BJ (cell line): ENCODE data around the gene MT3. TPM values are rescaled to one million over a fixed set of nuclear protein-coding genes. Genes with fewer than 3 reads are reported as not detected.
"Not testable (repeated sequence)": the region's sequence is repeated elsewhere in the genome, so short reads cannot be mapped to it uniquely, and the experiment has no call there.

ENCODE experiments used
- CTCF ChIA-PET: fragments of 350-600 bp; formaldehyde crosslinking; extraction: SDS; loops from one replicate; lab custom pipeline; 2021; ENCODE audit warnings: antibody characterized with exemption, inconsistent platforms; lab: Yijun Ruan, JAX
- POLR2A ChIA-PET: fragments of 300-600 bp; sonication (Branson Sonifier 250); formaldehyde crosslinking; extraction: SDS; loops from one replicate; lab custom pipeline; 2021; ENCODE audit warnings: antibody characterized with exemption; lab: Charles Lee
- DNase-seq: peaks from one replicate; pipeline ENCODE4 v3.0.0-alpha.2; 2011; ENCODE audit warnings: low read depth
- H3K27me3 ChIP-seq: 2 replicates; pipeline ENCODE4 v1.6.0; 2011; ENCODE audit warnings: low read length; ENCODE audit not compliant: control insufficient read depth, insufficient read depth
- H3K36me3 ChIP-seq: 2 replicates; pipeline ENCODE4 v1.5.1; 2011; ENCODE audit warnings: low read length; ENCODE audit not compliant: control insufficient read depth, insufficient read depth
- H3K4me3 ChIP-seq: 2 replicates; pipeline ENCODE4 v1.5.1; 2011; ENCODE audit warnings: low read depth, mild to moderate bottlenecking, control low read depth, low read length
- polyA plus RNA-seq: library from polyadenylated mRNA; depleted of rRNA; stranded (reverse); fragments of >200 nt; gene quantifications from 2 replicates; pipeline ENCODE4 v1.2.3, GENCODE V29; 2011
- TF ChIP-seq, protein P1 (sequence below): IDR thresholded peaks from 2 replicates; pipeline ENCODE4 v1.5.1; 2011; ENCODE audit warnings: low read depth, mild to moderate bottlenecking, control low read depth, inconsistent platforms, low read length, moderate library complexity; ENCODE audit not compliant: insufficient read depth

MT3 gene
- polyA plus RNA-seq, 1 experiment, result not detected

DNA sequence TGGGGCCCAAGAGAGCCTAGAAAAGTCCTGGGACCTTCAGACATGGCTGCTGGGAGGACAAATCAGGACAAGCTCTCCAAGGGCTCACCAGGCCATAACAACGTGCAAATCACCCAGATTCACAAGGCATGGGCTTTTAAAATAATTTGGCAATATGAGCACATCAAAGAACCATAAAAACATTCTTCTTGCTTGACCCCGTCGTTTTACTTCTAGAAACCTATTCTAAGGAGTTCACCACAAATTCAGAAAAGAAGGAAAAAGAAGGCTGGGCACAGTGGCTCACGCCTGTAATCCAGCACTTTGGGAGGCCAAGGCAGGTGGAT, 12.1 kb upstream of the MT3 start:
- TF ChIP-seq, protein P1, sequence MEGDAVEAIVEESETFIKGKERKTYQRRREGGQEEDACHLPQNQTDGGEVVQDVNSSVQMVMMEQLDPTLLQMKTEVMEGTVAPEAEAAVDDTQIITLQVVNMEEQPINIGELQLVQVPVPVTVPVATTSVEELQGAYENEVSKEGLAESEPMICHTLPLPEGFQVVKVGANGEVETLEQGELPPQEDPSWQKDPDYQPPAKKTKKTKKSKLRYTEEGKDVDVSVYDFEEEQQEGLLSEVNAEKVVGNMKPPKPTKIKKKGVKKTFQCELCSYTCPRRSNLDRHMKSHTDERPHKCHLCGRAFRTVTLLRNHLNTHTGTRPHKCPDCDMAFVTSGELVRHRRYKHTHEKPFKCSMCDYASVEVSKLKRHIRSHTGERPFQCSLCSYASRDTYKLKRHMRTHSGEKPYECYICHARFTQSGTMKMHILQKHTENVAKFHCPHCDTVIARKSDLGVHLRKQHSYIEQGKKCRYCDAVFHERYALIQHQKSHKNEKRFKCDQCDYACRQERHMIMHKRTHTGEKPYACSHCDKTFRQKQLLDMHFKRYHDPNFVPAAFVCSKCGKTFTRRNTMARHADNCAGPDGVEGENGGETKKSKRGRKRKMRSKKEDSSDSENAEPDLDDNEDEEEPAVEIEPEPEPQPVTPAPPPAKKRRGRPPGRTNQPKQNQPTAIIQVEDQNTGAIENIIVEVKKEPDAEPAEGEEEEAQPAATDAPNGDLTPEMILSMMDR, result no peak
- CTCF ChIA-PET, result interaction anchor here (0.6 to 3.6 kb wide), 25 partner anchors 10 to 274 kb away, joined by 3 to 53 read pairs (median 6); partner anchors contain the start of genes MT1M and MT4
- DNase-seq, result no peak
- Histone ChIP-seq H3K27me3 (peaks cover 2% of the 10 kb centered on the region), H3K4me3 (no peak overlapping the region), H3K36me3 (no peaks in the 10 kb centered on the region)
- POLR2A ChIA-PET, result interaction anchor here (0.6 kb wide), 1 partner anchor 48 kb away, joined by 6 read pairs; the partner anchor contains the start of gene MT1E

DNA sequence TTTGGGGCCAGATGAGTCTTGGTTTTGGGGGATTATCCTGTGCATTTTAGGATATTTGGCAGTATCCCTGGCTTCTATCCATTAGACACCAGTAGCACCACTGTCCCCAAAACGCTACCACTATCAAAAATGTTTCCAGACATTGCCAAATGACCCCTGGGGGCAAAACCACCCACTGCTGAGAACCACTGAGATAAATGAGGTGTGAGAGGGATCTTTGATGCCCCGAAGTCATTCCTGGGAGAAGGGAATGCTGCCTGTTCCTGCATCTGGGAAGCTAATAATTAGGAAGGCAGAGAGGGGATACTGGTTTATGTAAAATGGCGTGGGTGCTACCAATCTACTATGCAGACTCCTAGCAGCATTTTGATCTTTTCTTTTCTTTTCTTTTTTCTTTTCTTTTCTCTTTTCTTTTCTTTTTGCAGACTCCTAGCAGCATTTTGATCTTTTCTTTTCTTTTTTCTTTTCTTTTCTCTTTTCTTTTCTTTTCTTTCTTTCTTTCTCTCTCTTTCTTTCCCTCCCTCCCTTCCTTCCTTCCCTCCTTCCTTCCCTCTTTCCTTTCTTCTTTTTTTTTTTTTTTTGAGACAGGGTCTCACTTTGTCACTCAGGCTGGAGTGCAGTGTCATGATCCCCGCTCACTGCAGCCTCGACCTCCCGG, 8.8 kb upstream of the MT3 start:
- DNase-seq, result no peak
- TF ChIP-seq, protein P1, result no peak
- POLR2A ChIA-PET, result no interaction called here
- no peaks in the 10 kb centered on the region for H3K36me3 ChIP-seq
- no peak overlapping the region for H3K4me3 ChIP-seq
- CTCF ChIA-PET, result interaction anchor here (1.3 to 3.5 kb wide), 2 partner anchors 23 to 122 kb away, joined by 3 to 10 read pairs; no protein-coding TSS in a partner anchor
- H3K27me3 ChIP-seq, result peaks cover 2% of the 10 kb centered on the region

DNA sequence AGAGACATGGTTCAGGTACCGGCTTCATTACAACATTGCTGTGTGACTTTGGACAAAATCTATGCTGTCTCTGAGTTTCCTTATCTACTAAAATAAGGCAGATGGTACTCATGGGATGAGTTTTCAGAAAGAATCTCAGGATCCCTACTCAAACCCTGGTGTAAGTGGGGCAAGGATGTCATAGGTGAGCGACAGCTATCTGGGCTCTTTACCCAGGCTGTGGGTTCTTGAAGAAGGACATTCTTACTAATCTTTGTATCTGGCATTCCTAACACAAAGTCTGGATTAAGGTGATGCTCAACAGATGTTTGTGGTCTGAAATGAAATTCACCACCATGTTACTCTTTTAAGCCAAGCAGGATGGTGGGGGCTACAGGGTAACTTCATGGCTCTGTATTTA, 6.4 kb upstream of the MT3 start:
- DNase-seq, H3K36me3 ChIP-seq, H3K4me3 ChIP-seq, H3K27me3 ChIP-seq, POLR2A ChIA-PET: not testable (repeated sequence)
- CTCF ChIA-PET, result interaction anchor here (0.7 to 3.5 kb wide), 5 partner anchors 18 to 210 kb away, joined by 3 to 10 read pairs (median 3); no protein-coding TSS in a partner anchor

DNA sequence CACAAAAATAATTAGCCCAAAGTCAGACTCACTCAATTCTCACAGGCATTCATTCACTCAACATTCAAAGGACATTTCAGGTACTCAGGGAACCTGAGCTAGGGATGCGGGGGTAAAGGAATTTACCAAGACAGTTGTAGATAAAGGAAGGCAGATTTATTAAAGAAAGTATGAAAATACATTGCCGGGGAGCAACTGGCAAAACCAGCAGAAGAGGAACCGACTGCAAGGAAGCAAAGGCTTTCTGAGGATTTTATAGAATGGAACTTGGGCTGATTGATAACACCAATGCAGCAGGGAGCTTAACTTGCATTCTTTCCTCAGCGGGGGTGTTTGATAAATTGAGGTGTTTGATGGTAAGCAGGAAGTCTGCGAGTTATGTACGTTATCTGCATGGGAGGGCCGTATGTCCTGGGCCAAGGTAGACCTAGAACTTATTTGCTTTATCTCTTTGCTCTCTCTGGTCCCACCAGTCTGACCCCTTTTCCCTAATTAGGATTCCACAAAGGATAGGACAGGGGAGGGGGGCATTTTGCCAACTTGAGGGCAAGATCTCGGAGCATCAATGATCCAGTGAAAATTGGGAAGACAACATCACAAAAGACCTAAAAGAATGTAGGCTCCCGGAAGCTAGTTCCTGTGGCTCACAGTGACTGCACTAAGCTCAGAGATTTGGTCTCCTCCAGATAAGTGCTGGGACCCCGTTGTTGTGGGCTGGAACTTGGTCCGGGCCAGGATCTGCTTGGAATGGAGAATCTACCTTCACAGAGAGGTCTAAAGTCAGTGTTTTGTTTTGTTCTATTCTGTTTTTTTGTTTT, 5.8 kb upstream of the MT3 start:
- no peaks in the 10 kb centered on the region for H3K36me3 ChIP-seq
- H3K4me3 ChIP-seq, result no peak overlapping the region
- POLR2A ChIA-PET, result no interaction called here
- TF ChIP-seq, protein P1, result no peak
- CTCF ChIA-PET, result interaction anchor here (0.7 to 2.1 kb wide), 3 partner anchors 18 to 151 kb away, joined by 3 to 8 read pairs (median 3); no protein-coding TSS in a partner anchor
- peaks cover 6% of the 10 kb centered on the region for H3K27me3 ChIP-seq
- DNase-seq, result no peak

DNA sequence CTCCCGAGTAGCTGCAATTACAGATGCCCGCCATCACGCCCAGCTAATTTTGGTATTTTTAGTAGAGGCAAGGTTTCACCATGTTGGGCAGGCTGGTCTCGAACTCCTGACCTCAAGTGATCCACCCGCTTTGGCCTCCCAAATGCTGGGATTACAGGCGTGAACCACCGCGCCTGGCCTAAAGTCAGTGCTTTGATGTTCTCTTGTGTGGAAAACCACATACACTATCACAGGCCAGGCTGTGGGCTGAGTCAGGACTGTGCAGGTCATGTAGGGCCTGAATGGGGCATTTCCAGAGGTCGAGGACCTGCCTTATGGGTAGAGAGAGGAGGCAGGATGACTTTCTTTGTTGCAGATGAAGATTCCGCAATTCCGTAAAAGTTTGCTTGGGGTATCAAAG, 5.1 kb upstream of the MT3 start:
- H3K4me3 ChIP-seq, result no peak overlapping the region
- DNase-seq, result no peak
- ChIA-PET CTCF (interaction anchor here (1.4 kb wide), 1 partner anchor 95 kb away, joined by 3 read pairs; no protein-coding TSS in a partner anchor), POLR2A (no interaction called here)
- H3K36me3 ChIP-seq, result no peaks in the 10 kb centered on the region
- peaks cover 10% of the 10 kb centered on the region for H3K27me3 ChIP-seq
- TF ChIP-seq, protein P1, result no peak
